Psoas muscle (tissue), 8 donors: ENCODE results near the gene FGGY. TPM values are rescaled to one million over a fixed set of nuclear protein-coding genes. Genes with fewer than 3 reads are reported as not detected.

Experiments
- ATAC-seq, 4 donors: fragments of 200-7000 bp; cut with Tn5 transposase; one replicate each; pipeline ENCODE4 v1.9.1; 2020; ENCODE audit warnings: moderate library complexity in 3 of 4, mild to moderate bottlenecking in 2 of 4
- DNase-seq, 2 donors: peaks; one replicate each; pipeline ENCODE4 v3.0.0-alpha.2; 2020
- H3K27ac ChIP-seq: fragments of 200-600 bp; one replicate; pipeline ENCODE4 v1.8.0; 2022
- H3K27me3 ChIP-seq, 3 donors: fragments of 200-600 bp in 1 of 3; one replicate each; pipeline versions ENCODE4 v1.6.1 to v1.8.0; 2013 to 2022; ENCODE audit warnings: low read length in 2 of 3, mild to moderate bottlenecking in 2 of 3, moderate library complexity in 1 of 3; ENCODE audit not compliant: insufficient read depth in 3 of 3
- H3K36me3 ChIP-seq, 2 donors: fragments of 200-600 bp in 1 of 2; one replicate each; pipeline versions ENCODE4 v1.6.1 to v1.8.0; 2013 to 2022; ENCODE audit warnings: low read depth in 1 of 2, mild to moderate bottlenecking in 1 of 2, moderate library complexity in 1 of 2; ENCODE audit not compliant: insufficient read depth in 1 of 2
- H3K4me1 ChIP-seq: fragments of 200-600 bp; one replicate; pipeline ENCODE4 v1.8.0; 2022
- H3K4me3 ChIP-seq: fragments of 200-600 bp; one replicate; pipeline ENCODE4 v1.8.0; 2022; ENCODE audit warnings: mild to moderate bottlenecking
- H3K9me3 ChIP-seq: fragments of 200-600 bp; one replicate; pipeline ENCODE4 v1.8.0; 2022
- WGBS, 3 donors: extraction: QIAGEN DNeasy Blood & Tissue Kit; methylation state at CpG; one replicate each; pipeline versions ENCODE4 v1.1.6 to v1.1.7; 2013; 5-methylcytosine and 5-hydroxymethylcytosine counted together
- intact Hi-C, 2 donors: fragments of 100-400 bp; cut with DNase I; formaldehyde crosslinking; loops; one replicate each; pipeline versions ENCODE4 v1.11.0 to v1.14.2; 2022
- polyA plus RNA-seq, 3 donors: library from polyadenylated mRNA; stranded (reverse); fragments of 200-250 nt; gene quantifications; one replicate each; pipeline ENCODE4 v1.2.3, GENCODE V29; 2013
- total RNA-seq, 4 donors: library from RNA; stranded (reverse); fragmentation: NEBNext Ultra II Directional in 2 of 4; extraction: Animal tissue kit (Norgen Biotek cat#: 25700) in 2 of 4; gene quantifications; one replicate each; pipeline versions ENCODE4 v1.2.1 to v1.2.4, GENCODE V29; 2021 to 2023
- TF ChIP-seq, protein P1 (sequence below): fragments of 200-600 bp; IDR thresholded peaks from one replicate; pipeline ENCODE4 v1.8.0; 2022; ENCODE audit warnings: antibody characterized with exemption
- donor health status: healthy with polysubstance abuse.
- donor health status: DM: no; HTN: no; CAD: no; lungs with moderate emphysema.
- donor health status: Bipolar disorder and iron deficiency.
- donor health status: healthy.
- donor health status: DM: yes; HTN: yes; CAD: no.
- donor health status: DM: no; HTN: no; CAD: no.
- donor health status: DM: no; HTN: no; CAD: no.
- donor health status: DM: yes; HTN: yes; CAD: no.

Gene FGGY
- total and polyA plus RNA-seq, 7 donors = 11.9 to 72.2 (median 46.5) TPM

DNA sequence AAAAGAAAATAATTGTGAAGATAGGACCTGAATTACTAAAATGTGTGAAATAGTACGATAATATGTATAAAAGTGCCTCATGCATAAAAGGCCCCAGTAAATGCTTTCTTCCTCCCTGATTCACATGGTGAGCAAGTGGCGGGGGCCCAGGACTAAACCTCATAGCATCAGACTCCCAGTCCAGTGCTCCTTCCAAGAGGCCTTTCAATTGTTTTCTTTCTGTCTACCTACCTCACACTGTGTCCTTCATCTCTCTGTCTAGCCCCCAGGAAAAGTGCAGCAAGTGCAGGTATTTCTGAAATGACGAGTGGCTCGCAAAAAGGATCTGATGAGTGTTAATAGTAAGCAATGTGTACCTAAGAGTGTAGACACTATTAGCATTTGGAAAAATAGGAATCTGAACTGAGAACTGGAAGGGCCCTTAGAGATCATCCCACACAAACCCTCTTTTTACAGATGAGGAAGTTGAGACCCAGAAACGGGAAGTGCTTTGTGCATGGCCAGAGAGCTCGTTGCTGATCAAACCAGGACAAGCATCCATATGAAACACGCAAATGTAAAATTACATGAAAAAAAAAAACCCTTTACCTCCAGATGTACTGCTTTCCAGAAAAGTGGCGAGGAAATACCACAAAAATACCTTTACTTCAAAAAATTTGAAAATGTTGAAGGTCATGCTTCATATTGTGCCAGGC lies 399.7 kb downstream of the FGGY start:
- H3K27ac ChIP-seq = peak overlapping the region; percentile 87
- no peaks in the 10 kb centered on the region for H3K36me3 ChIP-seq
- no peaks in the 10 kb centered on the region for H3K9me3 ChIP-seq
- H3K4me3 ChIP-seq = peak overlapping the region; percentile 59
- no peak for ATAC-seq
- 92 to 94% (median 94%) methylated on average over 8 of the region's 8 CpGs for WGBS, 3 donors
- H3K27me3 ChIP-seq = no peaks in the 10 kb centered on the region
- H3K4me1 ChIP-seq = peaks cover 41% of the 10 kb centered on the region
- no peak for DNase-seq
- intact Hi-C loops = loop anchor here (5.0 to 10.0 kb wide), 8 partner anchors 174 to 792 kb away; partner anchors contain the start of gene FGGY (in 1 of the 2)
- TF ChIP-seq, protein P1, sequence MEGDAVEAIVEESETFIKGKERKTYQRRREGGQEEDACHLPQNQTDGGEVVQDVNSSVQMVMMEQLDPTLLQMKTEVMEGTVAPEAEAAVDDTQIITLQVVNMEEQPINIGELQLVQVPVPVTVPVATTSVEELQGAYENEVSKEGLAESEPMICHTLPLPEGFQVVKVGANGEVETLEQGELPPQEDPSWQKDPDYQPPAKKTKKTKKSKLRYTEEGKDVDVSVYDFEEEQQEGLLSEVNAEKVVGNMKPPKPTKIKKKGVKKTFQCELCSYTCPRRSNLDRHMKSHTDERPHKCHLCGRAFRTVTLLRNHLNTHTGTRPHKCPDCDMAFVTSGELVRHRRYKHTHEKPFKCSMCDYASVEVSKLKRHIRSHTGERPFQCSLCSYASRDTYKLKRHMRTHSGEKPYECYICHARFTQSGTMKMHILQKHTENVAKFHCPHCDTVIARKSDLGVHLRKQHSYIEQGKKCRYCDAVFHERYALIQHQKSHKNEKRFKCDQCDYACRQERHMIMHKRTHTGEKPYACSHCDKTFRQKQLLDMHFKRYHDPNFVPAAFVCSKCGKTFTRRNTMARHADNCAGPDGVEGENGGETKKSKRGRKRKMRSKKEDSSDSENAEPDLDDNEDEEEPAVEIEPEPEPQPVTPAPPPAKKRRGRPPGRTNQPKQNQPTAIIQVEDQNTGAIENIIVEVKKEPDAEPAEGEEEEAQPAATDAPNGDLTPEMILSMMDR = no peak

DNA sequence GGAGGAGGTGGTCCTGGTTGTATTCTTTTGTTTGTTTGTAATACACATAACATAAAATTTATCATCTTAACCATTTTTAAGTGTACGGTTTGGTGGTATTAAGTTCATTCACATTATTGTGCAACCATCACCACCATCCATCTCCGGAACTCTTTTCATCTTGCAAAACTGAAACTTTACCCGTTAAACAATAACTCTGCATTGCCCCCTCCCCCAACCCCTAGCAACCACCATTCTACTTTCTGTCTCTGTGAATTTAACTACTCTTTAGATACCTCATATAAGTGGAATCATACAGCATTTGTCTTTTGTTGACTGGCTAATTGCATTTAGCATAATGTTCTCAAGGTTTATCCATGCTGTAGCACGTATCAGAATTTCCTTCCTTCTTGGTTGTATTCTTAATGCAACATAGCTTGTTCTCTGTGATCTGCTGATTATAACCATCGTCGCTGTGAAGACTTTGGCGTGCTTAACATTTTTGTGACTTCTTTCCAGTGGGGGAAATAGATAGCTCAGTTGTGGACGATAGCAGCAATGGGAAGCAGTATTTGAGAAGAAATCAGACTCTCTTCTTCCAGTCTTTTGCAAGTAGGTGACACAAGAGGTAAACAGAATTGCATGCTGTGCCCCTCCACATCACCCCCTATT lies 400.4 kb downstream of the FGGY start:
- H3K4me1 ChIP-seq = peaks cover 39% of the 10 kb centered on the region
- ATAC-seq (peak in 2 of 4 donors; percentile 16 to 24), DNase-seq (no peak)
- H3K36me3 ChIP-seq = no peaks in the 10 kb centered on the region
- 28 to 44% (median 29%) methylated on average over 8 of the region's 8 CpGs for WGBS, 3 donors
- intact Hi-C loops = loop anchor here (5.0 to 10.0 kb wide), 8 partner anchors 175 to 792 kb away; partner anchors contain the start of gene FGGY (in 1 of the 2)
- H3K4me3 ChIP-seq = peak overlapping the region; percentile 59
- H3K27ac ChIP-seq = peak overlapping the region; percentile 87
- H3K9me3 ChIP-seq = no peaks in the 10 kb centered on the region
- TF ChIP-seq, protein P1 = no peak
- H3K27me3 ChIP-seq = no peaks in the 10 kb centered on the region

GRCh38 chr1:59698386-59698785 lies 401.5 kb downstream of the FGGY start:
- intact Hi-C loops = loop anchor here (2.0 to 10.0 kb wide), 9 partner anchors 176 to 914 kb away; partner anchors contain the start of genes FGGY (in 1 of the 2) and JUN (in 1 of the 2)
- TF ChIP-seq, protein P1 = no peak
- DNase-seq = no peak
- Histone ChIP-seq H3K4me1 (peaks cover 49% of the 10 kb centered on the region), H3K9me3 (no peaks in the 10 kb centered on the region), H3K36me3 (no peaks in the 10 kb centered on the region), H3K27me3 (no peaks in the 10 kb centered on the region), H3K27ac (peak overlapping the region; percentile 87), H3K4me3 (peak overlapping the region; percentile 59)
- 45 to 65% (median 46%) methylated on average over 4 of the region's 4 CpGs for WGBS, 3 donors
- peak in 3 of 4 donors; percentile 10 to 35 (median 31) for ATAC-seq

DNA sequence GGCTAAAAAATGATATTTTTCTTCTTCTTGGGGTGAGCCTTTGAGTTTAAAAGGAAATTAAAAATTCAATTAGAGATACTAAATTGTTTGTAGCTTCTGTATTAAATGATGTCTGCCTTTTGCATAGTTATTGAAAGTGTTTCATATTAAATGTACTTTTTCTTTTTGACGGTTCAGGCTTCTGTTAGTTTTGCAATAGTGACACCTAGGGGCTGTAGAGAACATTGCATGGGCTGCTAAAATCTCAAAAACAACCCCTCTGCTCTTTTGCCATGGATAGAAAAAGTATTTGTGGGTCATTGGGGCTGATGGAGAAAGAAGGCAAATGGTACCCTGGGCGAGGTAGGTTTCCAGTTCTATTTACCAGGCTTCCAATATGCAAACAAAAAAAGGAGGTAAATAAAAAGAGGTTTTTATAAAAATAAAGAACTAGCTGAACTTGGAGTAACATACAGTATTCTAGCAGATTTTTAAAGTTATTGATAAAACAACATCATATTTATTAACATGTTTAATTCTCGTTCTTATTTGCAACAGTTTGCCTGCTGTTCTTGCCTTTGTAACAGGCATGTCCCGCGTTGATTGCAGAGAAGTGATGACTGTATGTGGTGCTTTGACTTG lies 402.4 kb downstream of the FGGY start:
- no peaks in the 10 kb centered on the region for H3K9me3 ChIP-seq
- 50 to 53% (median 52%) methylated on average over 5 of the region's 5 CpGs for WGBS, 3 donors
- H3K4me1 ChIP-seq = peaks cover 58% of the 10 kb centered on the region
- H3K4me3 ChIP-seq = peak overlapping the region; percentile 59
- TF ChIP-seq, protein P1 = peak; percentile 96
- ATAC-seq (peak; percentile 56 to 68 (median 65)), DNase-seq (no peak)
- H3K27me3 ChIP-seq = no peaks in the 10 kb centered on the region
- H3K36me3 ChIP-seq = no peaks in the 10 kb centered on the region
- intact Hi-C loops = loop anchor here (2.0 to 10.0 kb wide), 9 partner anchors 177 to 915 kb away; partner anchors contain the start of genes FGGY (in 1 of the 2) and JUN (in 1 of the 2)
- H3K27ac ChIP-seq = peak overlapping the region; percentile 87
